Small intestine (tissue), 16 donors: Measurements from ENCODE around the gene CALCOCO2. TPM values are rescaled to one million over a fixed set of nuclear protein-coding genes. Genes with fewer than 3 reads are reported as not detected.

Experiments
- DNase-seq, 2 donors: peaks; one replicate each; pipeline versions ENCODE4 v3.0.0 to v3.0.0-alpha.2; 2013
- FAIRE-seq: peaks from 2 replicates; lab custom pipeline; 2012; peaks lifted over from hg19 to GRCh38; lab: Jason Lieb, UNC
- H3K27ac ChIP-seq, 3 donors: one replicate each; pipeline ENCODE4 v1.5.1; 2013; ENCODE audit warnings: low read length in 2 of 3, mild to moderate bottlenecking in 2 of 3, control low read depth in 1 of 3, inconsistent platforms in 1 of 3, low read depth in 1 of 3, moderate library complexity in 1 of 3
- H3K27me3 ChIP-seq, 3 donors: one replicate each; pipeline ENCODE4 v1.6.1; 2013; ENCODE audit warnings: low read length in 3 of 3, inconsistent platforms in 1 of 3; ENCODE audit not compliant: control insufficient read depth in 3 of 3, insufficient read depth in 3 of 3
- H3K36me3 ChIP-seq, 3 donors: one replicate each; pipeline ENCODE4 v1.6.1; 2013; ENCODE audit warnings: low read length in 3 of 3, inconsistent platforms in 1 of 3, low read depth in 1 of 3, mild to moderate bottlenecking in 1 of 3, moderate library complexity in 1 of 3; ENCODE audit not compliant: control insufficient read depth in 3 of 3, insufficient read depth in 2 of 3
- H3K4me1 ChIP-seq, 3 donors: one replicate each; pipeline ENCODE4 v1.6.1; 2013; ENCODE audit warnings: low read length in 2 of 3, inconsistent platforms in 1 of 3, low read depth in 1 of 3, mild to moderate bottlenecking in 1 of 3, moderate library complexity in 1 of 3; ENCODE audit not compliant: control insufficient read depth in 3 of 3, insufficient read depth in 2 of 3
- H3K4me3 ChIP-seq, 3 donors: one replicate each; pipeline ENCODE4 v1.5.1; 2013; ENCODE audit warnings: low read length in 3 of 3, control low read depth in 1 of 3, inconsistent platforms in 1 of 3, low read depth in 1 of 3, mild to moderate bottlenecking in 1 of 3, moderate library complexity in 1 of 3
- H3K9me3 ChIP-seq, 2 donors: one replicate each; pipeline ENCODE4 v1.6.1; 2013; ENCODE audit warnings: low read depth in 1 of 2, low read length in 1 of 2; ENCODE audit not compliant: control insufficient read depth in 2 of 2, insufficient read depth in 1 of 2
- WGBS, 3 donors: extraction: QIAGEN DNeasy Blood & Tissue Kit; methylation state at CpG; one replicate each; pipeline ENCODE4 v1.1.7; 2013; 5-methylcytosine and 5-hydroxymethylcytosine counted together
- long read RNA-seq, 10 donors: transcript quantifications; one replicate each; lab custom pipeline, GENCODE V29; 2026
- polyA plus RNA-seq, 4 donors: library from polyadenylated mRNA; stranded (reverse) in 3 of 4; unstranded in 1 of 4; fragments of 200-250 nt in 3 of 4; fragments of 120-200 nt in 1 of 4; gene quantifications; one replicate each; pipeline versions ENCODE4 v1.2.1 to v1.2.3, GENCODE V29; 2013
- donor health status: healthy with polysubstance abuse.
- donor health status: control.
- donor health status: control.
- donor health status: Bipolar disorder and iron deficiency.
- donor health status: healthy.

CALCOCO2 gene
- polyA plus RNA-seq, result 100 to 1,000 TPM in 1 of 4 donors, 10 to 100 TPM in 3; 72.1 to 170 (median 87.8) TPM
- long read RNA-seq, donor 1, result 0 reads
- long read RNA-seq, donor 2, transcript CALCOCO2-201 (13 exons, 3,682 nt), result major isoform, 5 of 19 reads
- long read RNA-seq, donor 2, partial matches to known transcripts, result 9 of 19 reads
- long read RNA-seq, donor 2, other reads (novel, unspliced or antisense), result 0 of 19 reads
- long read RNA-seq, donor 3, transcript CALCOCO2-217 (2 exons, 1,009 nt), result minor isoform, 5 of 41 reads
- long read RNA-seq, donor 3, transcript CALCOCO2-201 (13 exons, 3,682 nt), result major isoform, 12 of 41 reads
- long read RNA-seq, donor 3, partial matches to known transcripts, result 16 of 41 reads
- long read RNA-seq, donor 3, other reads (novel, unspliced or antisense), result 0 of 41 reads
- long read RNA-seq, donor 4, result 0 reads
- long read RNA-seq, donor 5, partial matches to known transcripts, result 0 of 2 reads
- long read RNA-seq, donor 5, other reads (novel, unspliced or antisense), result 0 of 2 reads
- long read RNA-seq, donor 6, transcript CALCOCO2-201 (13 exons, 3,682 nt), result major isoform, 22 of 31 reads
- long read RNA-seq, donor 6, partial matches to known transcripts, result 6 of 31 reads
- long read RNA-seq, donor 6, other reads (novel, unspliced or antisense), result 0 of 31 reads
- long read RNA-seq, donor 7, transcript CALCOCO2-201 (13 exons, 3,682 nt), result major isoform, 20 of 25 reads
- long read RNA-seq, donor 7, partial matches to known transcripts, result 0 of 25 reads
- long read RNA-seq, donor 7, other reads (novel, unspliced or antisense), result 0 of 25 reads
- long read RNA-seq, donor 8, partial matches to known transcripts, result 0 of 1 reads
- long read RNA-seq, donor 8, other reads (novel, unspliced or antisense), result 0 of 1 reads
- long read RNA-seq, donor 9, partial matches to known transcripts, result 0 of 6 reads
- long read RNA-seq, donor 9, other reads (novel, unspliced or antisense), result 0 of 6 reads
- long read RNA-seq, donor 10, transcript CALCOCO2-201 (13 exons, 3,682 nt), result major isoform, 20 of 35 reads
- long read RNA-seq, donor 10, partial matches to known transcripts, result 14 of 35 reads
- long read RNA-seq, donor 10, other reads (novel, unspliced or antisense), result 0 of 35 reads

- peak; percentile 97 to 98 for DNase-seq
- H3K4me3 ChIP-seq, result peak within 1 kb of the TSS; percentile 75 to 91 (median 90)
These were observed at the start of gene CALCOCO2 for GRCh38 chr17:48830840-48831548. TSS of gene CALCOCO2 (plus strand) at chr17:48831035. CDS start at chr17:48841708, 10,673 bp downstream.

GRCh38 chr17:48787828-48788227, 43.0 kb upstream of the CALCOCO2 start:
- H3K36me3 ChIP-seq, result peaks cover 0 to 29% (median 2%) of the 10 kb centered on the region in 3 donors
- H3K27ac ChIP-seq, result no peak overlapping the region
- H3K9me3 ChIP-seq, result no peaks in the 10 kb centered on the region
- no peak for DNase-seq
- no peak for FAIRE-seq
- H3K4me1 ChIP-seq, result peaks cover 2 to 20% (median 3%) of the 10 kb centered on the region in 3 donors
- WGBS, 3 donors, result 64 to 94% (median 84%) methylated on average over 7 of the region's 7 CpGs
- peaks cover 0 to 2% (median 0%) of the 10 kb centered on the region in 3 donors for H3K27me3 ChIP-seq
- H3K4me3 ChIP-seq, result no peak overlapping the region

More at GRCh38 chr17:48830840-48831548, at the start of gene CALCOCO2:
- no peak for FAIRE-seq
- no peaks in the 10 kb centered on the region for H3K9me3 ChIP-seq
- peaks cover 5 to 20% (median 20%) of the 10 kb centered on the region in 3 donors for H3K4me1 ChIP-seq
- WGBS, 3 donors, result 0 to 1% (median 1%) methylated on average over 35 to 48 of the region's 48 CpGs
- peak within 1 kb of the TSS; percentile 91 to 98 (median 92) for H3K27ac ChIP-seq
- H3K36me3 ChIP-seq, result peaks cover 0 to 9% (median 0%) of the 10 kb centered on the region in 3 donors
- no peaks in the 10 kb centered on the region for H3K27me3 ChIP-seq

GRCh38 chr17:48790607-48791127, 40.2 kb upstream of the CALCOCO2 start:
- WGBS, 3 donors, result 28 to 35% (median 33%) methylated on average over 8 to 9 of the region's 9 CpGs
- peaks cover 2 to 36% (median 8%) of the 10 kb centered on the region in 3 donors for H3K4me1 ChIP-seq
- H3K9me3 ChIP-seq, result no peaks in the 10 kb centered on the region
- FAIRE-seq, result no peak
- no peak overlapping the region for H3K4me3 ChIP-seq
- H3K27ac ChIP-seq, result peak overlapping the region; percentile 4 to 69 (median 16)
- H3K27me3 ChIP-seq, result no peaks in the 10 kb centered on the region
- peaks cover 0 to 27% (median 2%) of the 10 kb centered on the region in 3 donors for H3K36me3 ChIP-seq
- DNase-seq, result peak in 1 of 2 donors; percentile 88

- Histone ChIP-seq H3K27ac (peak overlapping the region in 2 of 3 donors; percentile 6 to 69), H3K9me3 (no peaks in the 10 kb centered on the region), H3K4me3 (no peak overlapping the region), H3K4me1 (peaks cover 2 to 43% (median 8%) of the 10 kb centered on the region in 3 donors), H3K36me3 (peaks cover 0 to 20% (median 0%) of the 10 kb centered on the region in 3 donors), H3K27me3 (no peaks in the 10 kb centered on the region)
- WGBS, 3 donors, result 27 to 46% (median 33%) methylated on average over 14 of the region's 14 CpGs
- no peak for FAIRE-seq
- DNase-seq, result peak; percentile 91 to 93
These were observed 39.5 kb upstream of the CALCOCO2 start for GRCh38 chr17:48791128-48792032.

GRCh38 chr17:48792033-48792798, 38.6 kb upstream of the CALCOCO2 start:
- no peak for DNase-seq
- peaks cover 0 to 19% (median 0%) of the 10 kb centered on the region in 3 donors for H3K36me3 ChIP-seq
- no peak for FAIRE-seq
- H3K27ac ChIP-seq, result peak overlapping the region in 1 of 3 donors; percentile 16
- no peaks in the 10 kb centered on the region for H3K9me3 ChIP-seq
- H3K27me3 ChIP-seq, result no peaks in the 10 kb centered on the region
- 36 to 42% (median 37%) methylated on average over 3 of the region's 3 CpGs for WGBS, 3 donors
- H3K4me1 ChIP-seq, result peaks cover 2 to 51% (median 10%) of the 10 kb centered on the region in 3 donors
- H3K4me3 ChIP-seq, result no peak overlapping the region

- peak; percentile 93 to 98 for DNase-seq
- Histone ChIP-seq H3K4me3 (no peak overlapping the region), H3K4me1 (peaks cover 2 to 77% (median 19%) of the 10 kb centered on the region in 3 donors), H3K9me3 (no peaks in the 10 kb centered on the region), H3K27ac (peak overlapping the region; percentile 59 to 90 (median 66)), H3K36me3 (peaks cover 0 to 8% (median 0%) of the 10 kb centered on the region in 3 donors), H3K27me3 (peaks cover 0 to 3% (median 0%) of the 10 kb centered on the region in 3 donors)
- 14 to 44% (median 20%) methylated on average over 10 of the region's 10 CpGs for WGBS, 3 donors
- FAIRE-seq, result no peak
These were observed 35.2 kb upstream of the CALCOCO2 start for GRCh38 chr17:48795444-48796162.
